ENCODE data around the gene PRR33.

DNA sequence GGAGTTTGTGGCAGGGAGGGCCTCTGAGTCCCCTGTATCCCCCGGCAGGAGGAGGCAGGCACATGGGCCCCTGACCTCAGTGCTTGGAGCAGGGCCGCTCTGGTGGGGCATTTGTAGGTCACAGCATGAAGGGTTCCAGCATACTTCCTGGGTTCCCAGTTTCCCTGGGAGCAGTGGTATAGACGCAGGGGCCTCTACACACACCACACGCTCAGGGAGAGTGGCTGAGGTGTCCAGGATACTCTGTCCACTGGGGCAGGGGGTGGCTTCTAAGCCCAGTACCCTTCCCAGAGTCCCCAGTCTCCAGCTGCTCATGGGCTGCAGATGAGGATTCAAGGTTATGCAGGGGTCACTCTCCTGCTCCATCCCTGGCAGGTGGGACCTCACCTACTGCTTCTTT lies 32.7 kb downstream of the PRR33 start:
- TF ChIP-seq CTCF (IDR thresholded peaks at IDR 0.05) (no peak), POLR2A (IDR thresholded peaks at IDR 0.05) (no peak)

All from right lobe of liver (tissue), 4 donors.